GM12864 (cell line): ENCODE results near the gene KRTAP20-3.

ENCODE experiments used
- DNase-seq: peaks from one replicate; pipeline ENCODE4 v3.0.0-alpha.2; 2011; ENCODE audit warnings: low read depth
- H3K4me3 ChIP-seq: 2 replicates; pipeline ENCODE4 v1.5.1; 2011; ENCODE audit warnings: mild to moderate bottlenecking, low read depth, low read length, control low read depth
- CTCF ChIP-seq: IDR thresholded peaks from 2 replicates; pipeline ENCODE4 v1.5.1; 2011; ENCODE audit warnings: low read depth, mild to moderate bottlenecking, moderate library complexity, low read length, control low read depth, inconsistent platforms; ENCODE audit errors: missing control alignments

KRTAP20-3 gene

GRCh38 chr21:30634906-30635305 is 7.8 kb upstream of the KRTAP20-3 start, which contains the start of gene KRTAP20-2:
KRTAP20-2 (plus strand) TSS chr21:30635206; CDS start chr21:30635264, 58 bp downstream.
- no peak for DNase-seq
- no peak within 1 kb of the TSS for H3K4me3 ChIP-seq
- no peak for TF ChIP-seq CTCF

GRCh38 chr21:30638686-30639085 is 4.0 kb upstream of the KRTAP20-3 start:
- H3K4me3 ChIP-seq = no peak overlapping the region
- TF ChIP-seq CTCF = no peak
- no peak for DNase-seq

- DNase-seq = no peak
- no peak for TF ChIP-seq CTCF
- H3K4me3 ChIP-seq = no peak overlapping the region
Measured at GRCh38 chr21:30646904-30647414, 4.3 kb downstream of the KRTAP20-3 start.

- H3K4me3 ChIP-seq = no peak overlapping the region
- no peak for TF ChIP-seq CTCF
- no peak for DNase-seq
Measured at GRCh38 chr21:30652891-30653290, 10.2 kb downstream of the KRTAP20-3 start.

- DNase-seq = no peak
- no peak for TF ChIP-seq CTCF
- no peak overlapping the region for H3K4me3 ChIP-seq
Measured at GRCh38 chr21:30668776-30669175, 26.1 kb downstream of the KRTAP20-3 start.

- no peak for DNase-seq
- no peak for TF ChIP-seq CTCF
- no peak overlapping the region for H3K4me3 ChIP-seq
Measured at GRCh38 chr21:30672985-30673650, 30.5 kb downstream of the KRTAP20-3 start.

- TF ChIP-seq CTCF = no peak
- DNase-seq = no peak
- no peak overlapping the region for H3K4me3 ChIP-seq
Measured at GRCh38 chr21:30674312-30674711, 31.6 kb downstream of the KRTAP20-3 start.
